ENCODE data around the gene WDFY3. TPM values are rescaled to one million over a fixed set of nuclear protein-coding genes. Genes with fewer than 3 reads are reported as not detected.

The WDFY3 gene
- total RNA-seq, 1 donor from 2014 or later = 126 TPM

- H3K4me3 ChIP-seq = no peak overlapping the region
- H3K27ac ChIP-seq = no peak overlapping the region
- no peaks in the 10 kb centered on the region for H3K9me3 ChIP-seq
- intact Hi-C loops (cut with DNase I) = no loop called here
- no peak for TF ChIP-seq CTCF (IDR thresholded peaks at IDR 0.05)
- H3K36me3 ChIP-seq = peaks cover 9% of the 10 kb centered on the region
- no peaks in the 10 kb centered on the region for H3K27me3 ChIP-seq
- ATAC-seq (peak; percentile 22), DNase-seq (no peak)
- H3K4me1 ChIP-seq = no peaks in the 10 kb centered on the region
Observed at GRCh38 chr4:84639145-84639544, 327.3 kb downstream of the WDFY3 start.

- ATAC-seq (no peak), DNase-seq (no peak)
- H3K27ac ChIP-seq = no peak overlapping the region
- H3K27me3 ChIP-seq = no peaks in the 10 kb centered on the region
- TF ChIP-seq CTCF (IDR thresholded peaks at IDR 0.05) = no peak
- no peaks in the 10 kb centered on the region for H3K4me1 ChIP-seq
- peaks cover 9% of the 10 kb centered on the region for H3K36me3 ChIP-seq
- H3K9me3 ChIP-seq = no peaks in the 10 kb centered on the region
- H3K4me3 ChIP-seq = no peak overlapping the region
- intact Hi-C loops (cut with DNase I) = no loop called here
Observed at GRCh38 chr4:84638092-84638491, 328.4 kb downstream of the WDFY3 start.

GRCh38 chr4:84634961-84635360 is 331.5 kb downstream of the WDFY3 start:
- ATAC-seq (no peak), DNase-seq (no peak)
- H3K27me3 ChIP-seq = no peaks in the 10 kb centered on the region
- no peak overlapping the region for H3K27ac ChIP-seq
- intact Hi-C loops (cut with DNase I) = no loop called here
- H3K9me3 ChIP-seq = no peaks in the 10 kb centered on the region
- H3K4me3 ChIP-seq = no peak overlapping the region
- no peaks in the 10 kb centered on the region for H3K4me1 ChIP-seq
- H3K36me3 ChIP-seq = no peaks in the 10 kb centered on the region
- no peak for TF ChIP-seq CTCF (IDR thresholded peaks at IDR 0.05)

- Histone ChIP-seq H3K36me3 (no peaks in the 10 kb centered on the region), H3K9me3 (no peaks in the 10 kb centered on the region), H3K27ac (no peak overlapping the region), H3K4me1 (no peaks in the 10 kb centered on the region), H3K27me3 (no peaks in the 10 kb centered on the region), H3K4me3 (no peak overlapping the region)
- intact Hi-C loops (cut with DNase I) = no loop called here
- TF ChIP-seq CTCF (IDR thresholded peaks at IDR 0.05) = no peak
- ATAC-seq (no peak), DNase-seq (no peak)
Observed at GRCh38 chr4:84632092-84632491, 334.4 kb downstream of the WDFY3 start.

GRCh38 chr4:84631573-84631972 is 334.9 kb downstream of the WDFY3 start:
- Histone ChIP-seq H3K9me3 (no peaks in the 10 kb centered on the region), H3K4me3 (no peak overlapping the region), H3K4me1 (no peaks in the 10 kb centered on the region), H3K27me3 (no peaks in the 10 kb centered on the region), H3K36me3 (no peaks in the 10 kb centered on the region), H3K27ac (no peak overlapping the region)
- no peak for DNase-seq
- ATAC-seq = no peak
- intact Hi-C loops (cut with DNase I) = no loop called here
- no peak for TF ChIP-seq CTCF (IDR thresholded peaks at IDR 0.05)

- ATAC-seq (no peak), DNase-seq (no peak)
- no peak overlapping the region for H3K4me3 ChIP-seq
- H3K27me3 ChIP-seq = no peaks in the 10 kb centered on the region
- no peak for TF ChIP-seq CTCF (IDR thresholded peaks at IDR 0.05)
- H3K9me3 ChIP-seq = no peaks in the 10 kb centered on the region
- no peaks in the 10 kb centered on the region for H3K4me1 ChIP-seq
- H3K27ac ChIP-seq = no peak overlapping the region
- H3K36me3 ChIP-seq = no peaks in the 10 kb centered on the region
- intact Hi-C loops (cut with DNase I) = no loop called here
Observed at GRCh38 chr4:84626673-84627072, 339.8 kb downstream of the WDFY3 start.
